Spleen (tissue), 7 donors: ENCODE results near the gene RBM47.

Experiments used
- CTCF ChIP-seq, 11 experiments: fragments of 200-600 bp in 7 of 11; fragments of 450-650 bp in 4 of 11; sonication (generic) in 4 of 11; IDR thresholded peaks in 8 of 11; conservative IDR thresholded peaks in 3 of 11; 1 replicate in 7 of 11; 2 replicates in 4 of 11; pipeline versions ENCODE4 v1.4.0 to v1.8.0; 2016 to 2021; ENCODE audit warnings: antibody characterized with exemption in 11 of 11, inconsistent platforms in 4 of 11, mild to moderate bottlenecking in 1 of 11
- POLR2A ChIP-seq, 3 donors: fragments of 450-650 bp; IDR thresholded peaks; one replicate each; pipeline ENCODE4 v1.5.1; 2017; ENCODE audit warnings: antibody characterized with exemption in 3 of 3, mild to moderate bottlenecking in 1 of 3
- donor health status: DM: no; HTN: no; CAD: no; lungs with moderate emphysema.
- donor health status: DM: no; HTN: no; CAD: no.
- donor health status: DM: no; HTN: no; CAD: no.

- TF ChIP-seq CTCF (IDR thresholded peaks at IDR 0.05 in 8 of 11, conservative IDR thresholded peaks at IDR 0.05 in 3 of 11), result no peak
- TF ChIP-seq POLR2A (IDR thresholded peaks at IDR 0.05), result no peak
These were observed 69.8 kb downstream of the RBM47 start for GRCh38 chr4:40559585-40560465.
